Endothelial cell of hepatic sinusoid (primary cell): ENCODE data around the gene SENP3.

ENCODE experiments used
- in situ Hi-C: cut with HindIII; loops from 2 replicates; pipeline ENCODE4 v1.10.0; 2017; ENCODE audit warnings: low sequenced_read_pairs

Gene SENP3

DNA sequence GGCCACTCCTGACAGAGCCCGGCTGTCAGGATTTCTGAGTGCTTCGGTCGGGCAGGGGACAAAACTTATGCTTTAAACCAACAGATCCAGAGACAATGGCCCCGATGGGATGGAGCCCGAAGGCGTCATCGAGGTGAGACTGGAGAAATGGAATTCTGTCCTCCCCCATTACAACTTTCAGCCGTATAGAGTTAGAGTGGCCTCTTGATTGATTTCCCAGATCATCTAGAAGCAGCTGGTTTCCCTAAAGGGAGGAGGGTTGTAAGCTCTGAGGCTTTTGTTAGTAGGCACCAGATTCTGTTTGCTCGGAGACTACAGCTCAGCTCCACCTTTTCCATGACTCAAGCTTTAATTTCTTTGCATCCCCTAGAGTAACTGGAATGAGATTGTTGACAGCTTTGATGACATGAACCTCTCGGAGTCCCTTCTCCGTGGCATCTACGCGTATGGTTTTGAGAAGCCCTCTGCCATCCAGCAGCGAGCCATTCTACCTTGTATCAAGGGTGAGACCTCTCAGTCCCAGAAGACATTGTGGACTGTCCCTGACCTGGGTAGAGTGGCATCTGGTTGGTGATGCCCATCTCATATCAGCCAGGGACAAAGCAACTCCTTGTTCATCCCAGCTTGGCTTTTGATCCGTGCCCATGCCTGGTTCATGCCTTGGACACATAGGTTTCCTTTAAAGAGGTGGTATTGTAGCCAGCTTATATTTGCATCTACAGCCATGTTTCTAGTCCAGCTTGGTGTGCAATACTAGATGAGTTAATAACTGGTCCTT, 12.6 kb downstream of the SENP3 start:
- in situ Hi-C loops: loop anchor here (25.0 kb wide), 1 partner anchor 112 kb away; no protein-coding TSS in a partner anchor

DNA sequence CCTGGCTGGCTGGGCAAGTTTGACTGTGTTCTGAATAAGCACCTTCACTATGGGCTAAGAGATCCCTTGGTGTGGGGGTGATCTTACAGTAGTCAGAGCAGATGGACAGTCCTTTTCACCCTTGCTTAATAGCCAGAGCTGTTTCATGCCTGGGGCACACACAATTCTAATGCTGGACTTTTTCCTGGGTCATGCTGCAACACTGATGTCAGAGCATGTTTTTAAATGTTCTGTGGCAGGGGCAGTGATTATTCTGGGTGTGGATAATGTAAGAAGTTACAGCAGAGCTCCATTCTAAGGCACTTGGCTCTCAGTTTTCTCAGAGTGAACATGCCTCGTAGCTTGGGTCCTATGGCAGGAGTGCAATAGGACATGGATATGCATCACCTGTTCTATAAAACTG, 13.8 kb downstream of the SENP3 start:
- in situ Hi-C loops: no loop called here

GRCh38 chr17:7575959-7576358, 14.2 kb downstream of the SENP3 start:
- in situ Hi-C loops: no loop called here

DNA sequence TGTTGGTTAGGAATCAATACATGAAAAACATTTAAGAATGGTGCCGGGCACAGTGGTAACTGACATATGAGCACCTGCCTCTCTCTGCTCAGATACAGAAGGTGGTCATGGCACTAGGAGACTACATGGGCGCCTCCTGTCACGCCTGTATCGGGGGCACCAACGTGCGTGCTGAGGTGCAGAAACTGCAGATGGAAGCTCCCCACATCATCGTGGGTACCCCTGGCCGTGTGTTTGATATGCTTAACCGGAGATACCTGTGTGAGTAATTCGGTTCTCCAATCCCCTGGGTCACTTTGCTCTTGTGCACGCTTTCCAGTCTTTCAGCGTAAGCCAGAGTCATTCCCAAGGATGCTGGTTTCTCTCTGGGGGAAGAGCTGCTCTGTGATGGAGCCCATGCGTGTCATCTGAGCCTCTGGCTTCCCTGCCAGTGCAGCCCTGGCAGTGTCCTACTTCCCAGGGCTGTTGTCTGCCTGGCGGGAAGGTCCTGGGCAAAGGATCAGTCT, 14.8 kb downstream of the SENP3 start:
- in situ Hi-C loops: no loop called here

DNA sequence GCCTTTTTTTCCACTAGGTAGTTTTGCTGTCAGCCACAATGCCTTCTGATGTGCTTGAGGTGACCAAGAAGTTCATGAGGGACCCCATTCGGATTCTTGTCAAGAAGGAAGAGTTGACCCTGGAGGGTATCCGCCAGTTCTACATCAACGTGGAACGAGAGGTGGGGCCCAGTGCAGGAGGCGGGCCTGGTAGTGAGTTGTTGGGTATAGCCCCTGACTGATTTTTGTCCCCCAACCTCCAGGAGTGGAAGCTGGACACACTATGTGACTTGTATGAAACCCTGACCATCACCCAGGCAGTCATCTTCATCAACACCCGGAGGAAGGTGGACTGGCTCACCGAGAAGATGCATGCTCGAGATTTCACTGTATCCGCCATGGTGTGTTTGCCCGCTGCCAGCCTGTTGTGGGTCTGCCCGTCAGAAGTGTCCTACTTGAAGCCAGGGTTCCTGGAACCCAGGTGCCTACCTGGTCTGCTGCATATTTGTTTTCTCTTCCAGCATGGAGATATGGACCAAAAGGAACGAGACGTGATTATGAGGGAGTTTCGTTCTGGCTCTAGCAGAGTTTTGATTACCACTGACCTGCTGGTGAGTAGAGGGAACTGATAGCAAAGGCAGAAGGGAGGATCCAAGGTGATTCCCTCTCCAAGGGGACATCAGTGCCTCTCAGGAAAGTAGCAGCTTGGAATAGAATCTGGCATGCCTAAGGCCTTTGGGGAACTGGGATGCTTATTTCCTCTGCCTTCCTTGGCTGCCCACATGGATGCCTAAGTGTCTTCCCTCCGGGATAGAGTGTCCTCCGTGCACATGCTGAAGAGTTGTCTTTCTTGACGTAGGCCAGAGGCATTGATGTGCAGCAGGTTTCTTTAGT, 15.8 kb downstream of the SENP3 start:
- in situ Hi-C loops: no loop called here

DNA sequence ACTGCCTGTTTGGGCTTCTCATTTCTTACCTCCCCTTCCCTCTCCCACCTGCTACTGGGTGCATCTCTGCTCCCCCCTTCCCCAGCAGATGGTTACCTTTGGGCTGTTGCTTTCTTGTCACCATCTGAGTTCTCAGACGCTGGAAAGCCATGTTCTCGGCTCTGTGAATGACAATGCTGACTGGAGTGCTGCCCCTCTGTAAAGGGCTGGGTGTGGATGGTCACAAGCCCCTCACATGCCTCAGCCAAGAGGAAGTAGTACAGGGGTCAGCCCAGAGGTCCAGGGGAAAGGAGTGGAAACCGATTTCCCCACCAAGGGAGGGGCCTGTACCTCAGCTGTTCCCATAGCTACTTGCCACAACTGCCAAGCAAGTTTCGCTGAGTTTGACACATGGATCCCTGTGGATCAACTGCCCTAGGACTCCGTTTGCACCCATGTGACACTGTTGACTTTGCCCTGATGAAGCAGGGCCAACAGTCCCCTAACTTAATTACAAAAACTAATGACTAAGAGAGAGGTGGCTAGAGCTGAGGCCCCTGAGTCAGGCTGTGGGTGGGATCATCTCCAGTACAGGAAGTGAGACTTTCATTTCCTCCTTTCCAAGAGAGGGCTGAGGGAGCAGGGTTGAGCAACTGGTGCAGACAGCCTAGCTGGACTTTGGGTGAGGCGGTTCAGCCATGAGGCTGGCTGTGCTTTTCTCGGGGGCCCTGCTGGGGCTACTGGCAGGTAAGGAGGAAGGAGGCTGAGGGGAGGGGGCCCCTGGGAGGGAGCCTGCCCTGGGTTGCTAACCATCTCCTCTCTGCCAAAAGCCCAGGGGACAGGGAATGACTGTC, 17.5 kb downstream of the SENP3 start, which contains the start of gene CD68:
TSS of gene CD68 (plus strand) at position 638 of the 833 bp plus-strand sequence. CDS start at position 678, 40 bp downstream.
- in situ Hi-C loops: no loop called here

- in situ Hi-C loops: no loop called here
These were observed 18.3 kb downstream of the SENP3 start for GRCh38 chr17:7579834-7580603.

GRCh38 chr17:7580604-7581575, 19.2 kb downstream of the SENP3 start:
- in situ Hi-C loops: no loop called here

DNA sequence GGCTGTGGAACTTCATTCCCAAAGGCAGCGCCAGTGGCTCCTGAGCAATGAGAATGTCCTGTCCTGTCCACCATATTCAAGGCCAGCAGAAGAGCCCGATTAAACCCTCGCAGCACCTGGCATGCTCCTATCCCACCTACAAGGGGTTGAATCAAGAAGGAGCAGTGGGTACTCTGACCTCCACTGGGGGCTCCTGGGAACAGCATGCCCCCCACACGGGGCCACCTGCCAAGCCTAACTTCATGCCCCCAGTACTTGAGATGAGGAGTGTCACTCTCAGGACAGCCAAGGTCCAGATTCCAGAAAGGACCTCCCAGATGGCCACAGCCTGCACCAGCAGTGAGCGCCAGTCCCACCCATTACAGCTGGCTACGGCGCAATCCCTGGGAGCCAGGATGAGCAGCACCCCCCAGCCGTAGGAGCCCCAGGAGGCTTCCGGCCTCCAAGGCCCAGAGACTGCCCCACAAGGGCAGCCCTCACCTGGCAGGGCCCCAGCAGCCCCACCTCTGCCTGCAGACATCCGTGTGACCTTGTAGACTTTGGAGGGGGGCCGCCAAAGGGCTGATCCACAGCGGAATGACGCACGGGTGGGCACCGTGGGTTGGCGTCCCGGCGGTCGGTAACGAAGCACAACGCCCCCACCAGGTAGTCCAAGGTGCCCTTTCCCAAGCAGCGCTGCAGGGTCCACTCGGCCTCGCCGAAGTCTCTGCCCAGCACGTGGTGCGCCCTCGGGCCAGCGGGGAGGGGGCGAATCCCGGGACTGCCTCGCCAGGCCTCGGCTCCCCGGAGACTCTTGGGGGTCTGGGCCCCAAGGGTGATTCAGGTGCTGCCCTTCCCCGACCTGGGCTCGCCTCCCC, 20.9 kb downstream of the SENP3 start:
- in situ Hi-C loops: no loop called here

DNA sequence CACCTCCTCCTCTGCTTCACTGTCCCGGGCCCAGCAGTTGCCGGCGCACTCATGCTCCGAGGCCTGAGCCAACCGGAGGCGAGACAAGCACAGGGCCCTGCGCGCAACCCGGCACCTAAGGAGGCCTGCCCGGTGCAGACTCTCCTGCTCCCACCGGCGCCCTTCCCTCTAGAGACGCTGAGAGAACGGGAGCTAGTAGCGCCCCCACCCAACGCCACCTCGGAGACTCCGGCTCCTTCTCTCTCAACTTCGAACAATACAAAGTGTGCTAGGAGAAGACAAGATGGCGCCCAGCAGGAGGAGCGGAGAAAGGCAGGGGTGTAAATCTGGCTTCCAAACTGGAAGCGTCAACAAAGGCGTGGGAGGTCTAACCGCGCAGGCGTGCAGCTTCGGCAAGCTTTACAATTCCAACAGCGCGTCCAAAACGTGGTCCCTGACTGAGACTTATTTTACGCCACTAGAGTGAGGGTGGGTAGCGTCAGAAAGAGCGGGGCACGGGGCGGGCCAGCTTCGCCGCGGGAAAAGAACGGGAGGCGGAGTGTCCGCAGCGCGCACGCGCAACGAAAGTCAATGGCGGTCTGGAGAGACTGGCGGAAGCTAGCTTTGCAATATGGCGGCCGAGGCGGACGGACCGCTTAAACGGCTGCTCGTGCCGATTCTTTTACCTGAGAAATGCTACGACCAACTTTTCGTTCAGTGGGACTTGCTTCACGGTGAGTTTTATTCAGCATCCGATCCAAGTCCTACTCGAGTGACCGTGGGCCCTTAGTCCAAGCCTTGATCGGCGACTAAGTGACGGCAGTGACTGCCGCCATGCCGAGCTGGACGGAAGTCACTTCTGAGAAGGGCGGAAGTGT, 21.8 kb downstream of the SENP3 start, which contains the start of gene MPDU1:
TSS of gene MPDU1 (plus strand) at position 600 of the 857 bp plus-strand sequence. CDS start at position 611, 11 bp downstream.
- in situ Hi-C loops: no loop called here

- in situ Hi-C loops: no loop called here
These were observed 25.1 kb downstream of the SENP3 start for GRCh38 chr17:7586673-7587419.

DNA sequence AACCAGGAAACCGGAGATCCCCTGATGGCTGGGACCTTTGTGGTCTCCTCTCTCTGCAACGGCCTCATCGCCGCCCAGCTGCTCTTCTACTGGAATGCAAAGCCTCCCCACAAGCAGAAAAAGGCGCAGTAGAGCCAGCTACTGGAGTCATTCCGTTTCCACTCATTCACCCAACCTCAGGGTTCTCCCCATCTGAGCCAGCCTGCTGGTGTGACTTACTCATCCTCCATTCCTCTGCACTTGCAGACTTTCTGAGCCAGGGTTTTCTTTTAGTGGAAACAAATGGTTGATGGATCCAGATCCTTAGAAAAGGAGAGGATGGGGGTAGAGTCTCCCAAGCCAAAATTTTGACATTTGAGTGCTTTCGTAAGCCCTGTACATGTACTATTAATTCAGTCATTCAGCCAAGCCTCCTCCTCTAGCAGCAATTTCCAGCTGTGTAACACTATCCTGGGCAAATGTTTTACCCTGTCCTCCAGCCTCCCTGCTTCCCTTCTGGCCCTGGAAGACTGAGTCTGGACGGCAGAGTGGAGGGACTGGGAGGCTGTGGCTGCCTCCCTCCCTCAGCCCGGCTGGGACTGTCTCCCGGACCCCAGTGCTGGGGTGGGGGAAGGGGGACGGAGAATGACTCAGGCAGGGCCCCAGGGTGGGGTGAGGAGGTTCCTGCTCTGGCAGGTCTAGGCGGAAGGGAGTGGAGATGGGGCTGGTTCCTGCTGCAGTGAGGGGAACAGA, 25.9 kb downstream of the SENP3 start:
- in situ Hi-C loops: no loop called here

DNA sequence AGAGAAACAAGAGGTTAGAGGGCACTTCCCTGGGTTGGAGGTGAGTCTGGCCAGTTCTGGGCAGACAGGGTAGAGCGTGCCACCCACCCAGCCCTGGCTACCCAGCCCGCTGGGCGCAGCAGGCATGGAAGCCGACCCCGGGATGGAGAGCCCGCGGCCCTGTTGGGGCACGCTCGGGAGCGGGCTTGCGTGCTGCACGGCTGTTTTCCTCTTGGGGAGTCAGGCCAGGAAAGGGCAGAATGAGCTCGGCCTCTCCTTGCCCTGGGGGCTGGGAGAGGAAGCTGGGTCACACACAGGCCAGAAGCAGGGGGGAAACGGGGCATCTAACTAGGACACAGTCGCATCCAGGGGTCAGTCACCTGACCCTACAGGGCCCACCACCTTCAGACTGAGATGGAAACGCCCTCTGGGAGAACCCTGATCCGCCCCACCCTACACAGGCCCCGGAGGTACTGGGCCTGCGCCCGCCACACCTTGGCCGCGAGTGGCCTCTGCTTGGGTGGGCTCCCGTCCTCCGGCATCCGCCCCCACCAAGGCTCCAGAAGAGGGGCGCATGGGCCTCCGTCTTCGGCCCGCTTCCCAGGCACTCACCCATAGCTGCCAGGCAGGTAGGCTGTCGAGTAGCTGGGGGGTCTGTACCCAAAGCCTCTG, 27.0 kb downstream of the SENP3 start:
- in situ Hi-C loops: no loop called here

GRCh38 chr17:7589204-7589868, 27.6 kb downstream of the SENP3 start:
- in situ Hi-C loops: no loop called here
